Tibial nerve (tissue), 4 donors: ENCODE measurements around the gene NAA50. TPM values are rescaled to one million over a fixed set of nuclear protein-coding genes. Genes with fewer than 3 reads are reported as not detected.

Experiments
- DNase-seq, 2 donors: peaks; one replicate each; pipeline ENCODE4 v3.0.0-alpha.2; 2019; ENCODE audit warnings: low spot score in 2 of 2
- H3K27ac ChIP-seq, 4 donors: fragments of 200-600 bp; sonication (generic) in 3 of 4; one replicate each; pipeline ENCODE4 v1.5.1; 2017 to 2019; ENCODE audit warnings: mild to moderate bottlenecking in 1 of 4
- H3K27me3 ChIP-seq, 2 donors: fragments of 200-600 bp; sonication (generic) in 1 of 2; one replicate each; pipeline versions ENCODE4 v1.5.1 to v1.6.0; 2017 to 2019
- H3K36me3 ChIP-seq, 3 donors: fragments of 200-600 bp; sonication (generic); one replicate each; pipeline ENCODE4 v1.5.1; 2018 to 2019
- H3K4me1 ChIP-seq, 4 donors: fragments of 200-600 bp; sonication (generic) in 3 of 4; one replicate each; pipeline ENCODE4 v1.5.1; 2017 to 2019
- H3K4me3 ChIP-seq, 4 donors: fragments of 200-600 bp; sonication (generic) in 3 of 4; one replicate each; pipeline ENCODE4 v1.5.1; 2017 to 2019; ENCODE audit warnings: mild to moderate bottlenecking in 1 of 4, moderate library complexity in 1 of 4
- H3K9me3 ChIP-seq, 4 donors: fragments of 200-600 bp; sonication (generic) in 3 of 4; one replicate each; pipeline ENCODE4 v1.5.1; 2017 to 2019
- CTCF ChIP-seq, 5 experiments: fragments of 200-600 bp in 3 of 5; fragments of 450-650 bp in 2 of 5; sonication (generic) in 3 of 5; IDR thresholded peaks; one replicate each; pipeline ENCODE4 v1.5.1; 2016 to 2019; ENCODE audit warnings: antibody characterized with exemption in 5 of 5, mild to moderate bottlenecking in 3 of 5, moderate library complexity in 2 of 5
- EP300 ChIP-seq, 2 donors: sonication (generic); formaldehyde crosslinking; IDR thresholded peaks; one replicate each; pipeline ENCODE4 v1.6.1; 2017; ENCODE audit warnings: antibody characterized with exemption in 2 of 2, mild to moderate bottlenecking in 1 of 2
- POLR2A ChIP-seq, 2 donors: fragments of 450-650 bp; IDR thresholded peaks; one replicate each; pipeline ENCODE4 v1.6.1; 2017; ENCODE audit warnings: antibody characterized with exemption in 2 of 2, mild to moderate bottlenecking in 2 of 2, moderate library complexity in 2 of 2
- WGBS, 2 donors: methylation state at CpG; one replicate each; pipeline ENCODE4 v1.1.5; 2018; 5-methylcytosine and 5-hydroxymethylcytosine counted together
- total RNA-seq, 4 donors: library from RNA; depleted of rRNA; stranded (reverse); fragments of >200 nt; gene quantifications; one replicate each; pipeline ENCODE4 v1.1.0, GENCODE V29; 2016

Gene NAA50
- total RNA-seq, 4 donors from 2014 or later: 80.7 to 101 (median 89.0) TPM

DNA sequence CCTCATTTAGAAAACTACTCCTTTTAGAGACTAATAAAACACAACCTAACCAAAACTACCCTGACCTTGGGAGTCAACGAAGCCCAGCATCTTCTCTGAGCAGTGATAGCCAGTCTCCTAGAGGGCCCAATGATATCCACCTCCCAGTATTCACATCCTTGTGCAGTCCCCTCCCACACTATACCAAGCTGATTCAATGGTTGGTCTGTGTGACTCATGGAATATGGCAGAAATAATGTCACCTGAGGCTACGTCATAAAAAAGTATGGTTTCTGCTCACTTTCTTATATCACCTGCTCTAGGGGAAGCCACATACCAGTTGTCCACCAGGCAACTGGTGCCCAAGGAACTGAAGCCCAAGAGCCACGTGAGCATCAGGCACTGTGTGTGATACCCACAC lies 28.2 kb downstream of the NAA50 start:
- TF ChIP-seq CTCF (IDR thresholded peaks at IDR 0.05): no peak
- TF ChIP-seq POLR2A (IDR thresholded peaks at IDR 0.05): no peak
- no peak for TF ChIP-seq EP300 (IDR thresholded peaks at IDR 0.05)
- DNase-seq: no peak
- 94 to 98% methylated on average over 3 of the region's 3 CpGs for WGBS, 2 donors
- H3K9me3 ChIP-seq: no peaks in the 10 kb centered on the region
- H3K27me3 ChIP-seq: no peaks in the 10 kb centered on the region
- peaks cover 0 to 10% (median 0%) of the 10 kb centered on the region in 4 donors for H3K4me1 ChIP-seq
- H3K36me3 ChIP-seq: peaks cover 0 to 45% (median 8%) of the 10 kb centered on the region in 3 donors
- H3K4me3 ChIP-seq: no peak overlapping the region
- no peak overlapping the region for H3K27ac ChIP-seq

DNA sequence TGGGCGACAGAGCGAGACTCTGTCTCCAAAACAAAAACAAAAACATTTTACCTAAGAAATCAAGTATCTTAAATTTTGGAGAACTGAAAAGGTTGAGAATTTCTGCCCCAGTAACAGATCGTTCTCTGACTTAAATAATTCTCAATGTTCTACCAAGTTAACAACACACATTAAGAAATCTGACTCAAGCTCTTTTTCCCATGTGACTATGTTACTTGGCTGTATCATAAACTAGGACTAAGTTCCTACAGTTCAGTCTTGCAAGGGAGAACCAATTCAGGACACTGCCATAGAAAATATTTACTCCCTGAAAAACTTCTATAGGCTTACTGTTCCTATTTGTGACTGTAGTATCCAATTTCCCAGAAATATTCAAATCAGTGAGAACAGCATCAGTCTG lies 28.7 kb downstream of the NAA50 start:
- H3K27ac ChIP-seq: no peak overlapping the region
- DNase-seq: no peak
- peaks cover 0 to 10% (median 0%) of the 10 kb centered on the region in 4 donors for H3K4me1 ChIP-seq
- TF ChIP-seq EP300 (IDR thresholded peaks at IDR 0.05) (no peak), POLR2A (IDR thresholded peaks at IDR 0.05) (no peak), CTCF (IDR thresholded peaks at IDR 0.05) (no peak)
- no peaks in the 10 kb centered on the region for H3K27me3 ChIP-seq
- H3K36me3 ChIP-seq: peaks cover 0 to 40% (median 8%) of the 10 kb centered on the region in 3 donors
- 90 to 91% methylated on average over 3 of the region's 3 CpGs for WGBS, 2 donors
- no peak overlapping the region for H3K4me3 ChIP-seq
- H3K9me3 ChIP-seq: no peaks in the 10 kb centered on the region

GRCh38 chr3:113714702-113715101 lies 31.3 kb downstream of the NAA50 start:
- no peak for DNase-seq
- TF ChIP-seq POLR2A (IDR thresholded peaks at IDR 0.05) (no peak), EP300 (IDR thresholded peaks at IDR 0.05) (no peak), CTCF (IDR thresholded peaks at IDR 0.05) (no peak)
- 51% methylated on average over 1 of the region's 1 CpG for WGBS, 2 donors
- H3K36me3 ChIP-seq: peaks cover 0 to 15% (median 0%) of the 10 kb centered on the region in 3 donors
- H3K27ac ChIP-seq: no peak overlapping the region
- H3K27me3 ChIP-seq: no peaks in the 10 kb centered on the region
- H3K4me3 ChIP-seq: no peak overlapping the region
- peaks cover 0 to 5% (median 0%) of the 10 kb centered on the region in 4 donors for H3K4me1 ChIP-seq
- no peaks in the 10 kb centered on the region for H3K9me3 ChIP-seq

- peaks cover 0 to 5% (median 0%) of the 10 kb centered on the region in 4 donors for H3K4me1 ChIP-seq
- WGBS, 2 donors: 34 to 38% methylated on average over 3 of the region's 3 CpGs
- H3K9me3 ChIP-seq: no peaks in the 10 kb centered on the region
- TF ChIP-seq EP300 (IDR thresholded peaks at IDR 0.05) (no peak), CTCF (IDR thresholded peaks at IDR 0.05) (no peak), POLR2A (IDR thresholded peaks at IDR 0.05) (no peak)
- no peaks in the 10 kb centered on the region for H3K27me3 ChIP-seq
- DNase-seq: no peak
- peaks cover 0 to 4% (median 0%) of the 10 kb centered on the region in 3 donors for H3K36me3 ChIP-seq
- H3K27ac ChIP-seq: no peak overlapping the region
- H3K4me3 ChIP-seq: no peak overlapping the region
Observed at GRCh38 chr3:113712129-113712528, 33.9 kb downstream of the NAA50 start.

GRCh38 chr3:113707835-113708234 lies 38.2 kb downstream of the NAA50 start:
- H3K4me3 ChIP-seq: no peak overlapping the region
- 93% methylated on average over 4 of the region's 4 CpGs for WGBS, 2 donors
- H3K9me3 ChIP-seq: no peaks in the 10 kb centered on the region
- TF ChIP-seq EP300 (IDR thresholded peaks at IDR 0.05) (no peak), POLR2A (IDR thresholded peaks at IDR 0.05) (no peak), CTCF (IDR thresholded peaks at IDR 0.05) (no peak)
- H3K27me3 ChIP-seq: no peaks in the 10 kb centered on the region
- no peak overlapping the region for H3K27ac ChIP-seq
- no peak for DNase-seq
- no peaks in the 10 kb centered on the region for H3K4me1 ChIP-seq
- no peaks in the 10 kb centered on the region for H3K36me3 ChIP-seq
